KOPT-K1 (cell line): ENCODE data around the gene SAMD4B.

Source experiments
- H3K27ac ChIP-seq: fragments of 200-600 bp; sonication (generic); 2 replicates; pipeline ENCODE4 v1.5.1; 2016; ENCODE audit warnings: antibody characterized with exemption, mild to moderate bottlenecking, low read depth, low read length; ENCODE audit not compliant: poor library complexity, severe bottlenecking
- H3K36me3 ChIP-seq: fragments of 200-600 bp; sonication (generic); 2 replicates; pipeline ENCODE4 v1.5.1; 2017; ENCODE audit warnings: antibody characterized with exemption, mild to moderate bottlenecking, low read length, moderate library complexity; ENCODE audit not compliant: insufficient read depth
- H3K9me3 ChIP-seq: fragments of 200-600 bp; sonication (generic); 2 replicates; pipeline ENCODE4 v1.5.1; 2017; ENCODE audit warnings: antibody characterized with exemption, low read length, mild to moderate bottlenecking; ENCODE audit not compliant: insufficient read depth, poor library complexity, severe bottlenecking

SAMD4B gene

DNA sequence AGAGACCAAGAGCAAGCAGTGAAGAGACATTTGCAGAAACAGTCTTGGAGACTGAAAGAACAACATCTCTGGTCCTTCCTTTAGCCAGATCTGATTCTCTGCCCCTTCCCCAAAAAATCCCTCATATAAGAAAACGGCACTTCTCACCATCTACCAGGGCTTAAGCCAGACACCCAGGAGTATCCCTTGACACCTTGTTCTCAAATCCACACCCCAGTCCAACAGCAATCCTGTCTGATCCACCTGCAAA lies 68.5 kb downstream of the SAMD4B start:
- H3K27ac ChIP-seq, result peak overlapping the region; percentile 95
- no peaks in the 10 kb centered on the region for H3K9me3 ChIP-seq
- H3K36me3 ChIP-seq, result peaks cover 22% of the 10 kb centered on the region

DNA sequence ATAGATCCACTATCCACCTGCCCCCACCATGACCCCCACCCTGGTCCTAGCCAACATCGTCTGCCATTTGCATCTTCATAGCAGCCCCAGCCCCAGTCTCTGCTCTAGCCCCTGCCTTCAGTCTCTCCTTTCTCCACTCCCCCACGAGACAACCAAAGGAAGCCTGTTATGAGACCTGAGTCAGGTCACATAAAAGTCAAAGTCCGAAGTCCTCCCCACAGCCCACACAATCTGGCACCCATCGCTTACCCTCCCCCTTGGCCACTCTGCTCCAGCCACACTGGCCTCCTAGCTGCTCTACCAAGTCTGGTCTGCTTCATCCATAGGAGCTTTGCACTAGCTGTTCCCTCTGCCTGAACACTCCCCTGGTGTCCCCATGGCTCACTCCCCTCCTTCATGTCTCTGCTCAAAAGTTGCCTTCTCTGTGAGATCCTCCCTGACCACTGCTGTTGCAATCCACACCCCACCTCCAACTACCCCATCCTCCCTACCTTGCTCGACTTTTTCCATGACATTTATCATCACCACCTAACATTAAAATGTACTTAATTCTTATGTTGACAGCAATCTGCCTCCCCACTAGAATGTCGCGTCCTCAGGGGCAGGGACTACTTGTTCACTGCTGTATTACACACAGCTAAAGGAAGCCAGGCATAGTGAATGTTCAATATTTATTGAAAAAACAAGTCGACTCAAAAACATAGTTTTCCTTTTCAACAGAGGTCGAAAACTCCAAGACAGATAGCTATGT lies 69.0 kb downstream of the SAMD4B start:
- Histone ChIP-seq H3K36me3 (peaks cover 27% of the 10 kb centered on the region), H3K27ac (peak overlapping the region; percentile 95), H3K9me3 (no peaks in the 10 kb centered on the region)

DNA sequence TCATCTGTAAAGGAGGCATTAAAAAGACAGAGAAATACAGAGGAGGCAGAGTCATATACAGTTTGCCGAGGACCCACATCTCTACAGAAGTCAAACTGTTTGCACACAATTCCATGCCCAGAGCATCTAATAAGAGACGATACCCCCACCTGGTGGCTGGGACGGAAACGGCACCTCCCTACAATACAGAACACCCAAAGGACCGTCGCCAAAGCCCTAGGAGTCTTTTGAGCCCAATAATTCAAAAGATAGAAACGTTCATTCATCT lies 69.5 kb downstream of the SAMD4B start:
- Histone ChIP-seq H3K9me3 (no peaks in the 10 kb centered on the region), H3K27ac (peak overlapping the region; percentile 95), H3K36me3 (peaks cover 32% of the 10 kb centered on the region)

DNA sequence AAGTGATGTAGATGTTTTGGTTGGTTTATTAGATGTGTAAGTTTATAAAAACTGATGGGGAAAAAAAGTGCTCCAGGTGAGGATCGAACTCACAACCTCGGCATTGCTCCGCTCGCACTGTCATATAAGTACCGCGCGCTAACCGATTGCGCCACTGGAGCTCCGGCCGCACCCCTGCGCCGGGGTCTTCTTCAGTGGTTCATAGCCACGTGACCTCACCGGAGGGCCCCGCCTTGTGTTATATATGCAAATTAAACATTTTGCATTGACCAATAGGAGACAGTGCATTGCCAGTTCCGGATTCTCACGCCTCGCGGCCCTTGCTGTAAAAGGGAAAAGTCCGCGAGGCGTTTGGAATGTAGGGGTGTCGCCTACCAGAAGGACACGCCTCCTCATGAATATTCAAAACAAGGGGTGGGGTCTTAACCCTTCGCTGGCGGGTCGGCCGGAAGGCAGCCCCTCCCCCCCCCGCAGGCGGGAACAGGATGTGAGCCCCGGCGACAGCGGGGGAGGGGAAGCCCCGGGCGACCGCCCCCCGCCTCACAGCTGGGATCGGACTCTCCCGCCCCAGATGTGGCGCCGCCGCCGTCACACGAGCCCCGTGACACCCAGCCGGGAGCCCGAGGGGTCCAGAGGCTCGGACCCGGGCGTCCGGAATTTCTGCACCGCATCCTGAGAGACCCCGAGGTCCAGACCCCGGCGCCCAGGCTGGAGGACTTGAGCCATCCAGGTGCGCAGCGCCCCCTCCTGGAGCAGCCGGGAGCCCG lies 70.1 kb downstream of the SAMD4B start, which contains the start of gene PLEKHG2:
Gene PLEKHG2, plus strand, starts transcription at position 570 of the 767 bp plus-strand sequence. CDS start 1,418 bp downstream, outside the sequence.
- Histone ChIP-seq H3K36me3 (peaks cover 37% of the 10 kb centered on the region), H3K27ac (peak within 1 kb of the TSS; percentile 95), H3K9me3 (no peaks in the 10 kb centered on the region)

DNA sequence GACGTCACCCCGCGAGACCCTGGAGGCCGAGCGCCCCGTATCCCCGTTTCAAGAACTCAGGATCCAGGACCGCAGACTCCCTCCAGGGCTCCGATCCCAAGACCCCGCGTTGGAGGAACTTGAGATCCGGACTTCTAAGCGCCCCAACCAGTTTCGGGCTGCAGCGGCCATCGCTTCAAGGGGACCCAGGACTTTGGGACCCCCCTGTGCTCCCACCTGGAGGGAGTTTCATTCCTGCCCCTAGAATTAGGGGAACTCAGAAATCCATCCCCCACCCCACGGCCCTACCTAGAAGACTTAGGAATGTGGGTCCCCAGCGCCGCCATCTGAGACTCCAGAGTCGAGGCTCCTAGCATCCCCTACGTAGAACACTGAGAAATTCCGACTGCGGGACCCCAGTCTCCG lies 70.6 kb downstream of the SAMD4B start:
- peaks cover 40% of the 10 kb centered on the region for H3K36me3 ChIP-seq
- H3K27ac ChIP-seq, result peak overlapping the region; percentile 95
- no peaks in the 10 kb centered on the region for H3K9me3 ChIP-seq

DNA sequence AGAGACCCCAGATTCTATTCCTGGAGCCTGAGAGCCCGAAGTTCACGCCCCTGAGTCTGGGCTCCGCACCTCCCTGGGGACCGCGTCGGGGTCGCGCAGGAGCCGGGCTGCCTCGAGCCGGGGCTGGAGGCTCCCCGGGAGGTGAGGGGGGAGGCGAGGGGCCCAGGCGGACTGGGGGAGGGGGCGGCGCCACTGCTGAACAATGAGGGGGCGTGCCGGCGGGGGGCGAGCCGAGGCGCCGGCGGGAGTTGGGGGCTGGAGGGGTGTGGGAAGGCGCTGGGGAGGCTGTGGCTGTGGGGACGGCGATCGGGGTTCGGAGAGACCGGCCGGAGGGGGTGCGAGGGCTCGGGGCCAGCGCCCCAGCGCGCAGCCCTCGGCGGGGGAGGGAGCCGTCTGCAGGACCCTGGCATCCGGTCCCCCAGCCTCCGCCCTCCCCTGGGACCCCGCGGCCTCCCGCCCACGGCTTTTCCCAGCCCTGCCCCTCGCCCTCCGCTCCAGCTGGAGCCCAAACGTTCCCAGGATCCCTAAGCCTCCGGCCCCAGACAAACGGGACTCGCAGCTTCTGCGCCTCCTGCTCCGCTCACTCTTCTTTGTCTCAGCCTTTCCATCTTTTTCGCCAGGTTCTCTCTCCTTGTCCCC lies 71.2 kb downstream of the SAMD4B start:
- Histone ChIP-seq H3K36me3 (peaks cover 40% of the 10 kb centered on the region), H3K9me3 (no peaks in the 10 kb centered on the region), H3K27ac (peak overlapping the region; percentile 95)

DNA sequence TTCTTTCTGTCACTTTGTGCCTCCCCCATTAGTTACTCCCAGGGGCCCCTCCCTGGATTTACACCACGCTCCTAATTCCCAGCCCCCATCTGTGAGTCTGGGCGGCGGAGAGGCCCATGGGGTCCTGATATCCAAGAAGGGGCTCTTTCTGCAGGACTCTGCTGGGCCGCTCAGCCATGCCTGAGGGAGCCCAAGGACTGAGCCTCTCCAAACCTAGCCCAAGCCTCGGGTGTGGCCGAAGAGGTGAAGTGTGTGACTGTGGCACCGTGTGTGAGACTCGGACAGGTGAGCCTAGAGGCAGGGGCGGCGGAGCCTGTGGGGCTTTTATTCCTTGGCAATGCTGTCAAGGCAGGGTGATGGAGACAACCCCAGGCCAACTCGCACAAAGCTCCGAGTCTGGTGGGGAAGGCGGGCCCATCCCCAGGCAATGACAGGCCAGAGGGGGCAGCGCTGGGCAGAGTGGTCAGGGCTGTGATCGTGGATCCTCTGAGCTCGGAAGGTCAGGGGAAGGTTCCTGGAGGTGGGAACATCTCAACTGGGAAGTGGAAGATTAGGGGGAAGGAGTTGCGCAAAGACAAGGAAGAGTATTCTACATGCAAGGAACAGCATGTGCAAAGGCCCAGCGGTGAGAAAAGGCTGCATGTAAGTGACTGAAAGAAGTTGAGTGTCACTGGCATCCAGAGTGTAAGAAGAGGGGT lies 71.8 kb downstream of the SAMD4B start:
- Histone ChIP-seq H3K27ac (peak overlapping the region; percentile 95), H3K9me3 (no peaks in the 10 kb centered on the region), H3K36me3 (peaks cover 42% of the 10 kb centered on the region; the same call in 1 of the 2 replicates)

DNA sequence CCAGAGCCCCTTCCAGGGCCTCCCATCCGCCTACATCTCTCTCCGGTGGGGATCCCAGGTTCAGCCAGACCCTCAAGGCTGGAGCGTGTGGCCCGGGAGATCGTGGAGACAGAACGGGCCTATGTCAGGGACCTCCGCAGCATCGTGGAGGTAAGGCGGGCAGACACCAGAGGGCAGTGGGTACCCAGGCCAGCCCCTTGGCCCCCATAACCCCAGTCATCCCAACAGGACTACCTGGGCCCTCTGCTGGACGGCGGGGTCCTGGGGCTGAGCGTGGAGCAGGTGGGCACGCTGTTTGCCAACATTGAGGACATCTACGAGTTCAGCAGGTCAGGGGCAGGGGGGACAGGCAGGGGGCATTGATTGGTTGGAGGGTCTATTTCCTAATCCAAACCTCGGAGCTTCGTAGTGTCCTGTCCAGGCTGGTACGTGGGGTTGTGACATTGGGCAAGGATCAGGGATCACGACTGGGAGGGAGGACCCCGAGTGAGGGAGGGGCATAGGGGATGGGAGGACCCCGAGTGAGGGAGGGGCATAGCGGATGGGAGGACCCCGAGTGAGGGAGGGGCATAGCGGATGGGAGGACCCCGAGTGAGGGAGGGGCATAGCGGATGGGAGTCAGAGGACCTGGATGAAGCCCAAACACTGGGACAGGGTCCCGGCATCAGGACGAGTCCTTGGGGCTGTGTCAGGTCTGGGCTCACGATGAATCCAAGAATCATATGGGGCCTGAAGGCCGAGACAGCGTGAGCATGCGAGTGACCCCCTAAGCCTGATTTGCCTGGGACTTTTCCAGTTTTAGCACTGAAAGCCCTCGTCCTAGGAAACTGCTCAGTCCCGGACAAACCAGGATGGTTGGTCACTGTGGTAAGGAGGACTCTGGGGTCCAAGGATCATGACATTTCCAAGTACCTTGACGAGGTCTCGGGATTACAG lies 73.2 kb downstream of the SAMD4B start:
- peaks cover 50% of the 10 kb centered on the region; the same call in 1 of the 2 replicates for H3K36me3 ChIP-seq
- no peaks in the 10 kb centered on the region for H3K9me3 ChIP-seq
- H3K27ac ChIP-seq, result no peak overlapping the region

DNA sequence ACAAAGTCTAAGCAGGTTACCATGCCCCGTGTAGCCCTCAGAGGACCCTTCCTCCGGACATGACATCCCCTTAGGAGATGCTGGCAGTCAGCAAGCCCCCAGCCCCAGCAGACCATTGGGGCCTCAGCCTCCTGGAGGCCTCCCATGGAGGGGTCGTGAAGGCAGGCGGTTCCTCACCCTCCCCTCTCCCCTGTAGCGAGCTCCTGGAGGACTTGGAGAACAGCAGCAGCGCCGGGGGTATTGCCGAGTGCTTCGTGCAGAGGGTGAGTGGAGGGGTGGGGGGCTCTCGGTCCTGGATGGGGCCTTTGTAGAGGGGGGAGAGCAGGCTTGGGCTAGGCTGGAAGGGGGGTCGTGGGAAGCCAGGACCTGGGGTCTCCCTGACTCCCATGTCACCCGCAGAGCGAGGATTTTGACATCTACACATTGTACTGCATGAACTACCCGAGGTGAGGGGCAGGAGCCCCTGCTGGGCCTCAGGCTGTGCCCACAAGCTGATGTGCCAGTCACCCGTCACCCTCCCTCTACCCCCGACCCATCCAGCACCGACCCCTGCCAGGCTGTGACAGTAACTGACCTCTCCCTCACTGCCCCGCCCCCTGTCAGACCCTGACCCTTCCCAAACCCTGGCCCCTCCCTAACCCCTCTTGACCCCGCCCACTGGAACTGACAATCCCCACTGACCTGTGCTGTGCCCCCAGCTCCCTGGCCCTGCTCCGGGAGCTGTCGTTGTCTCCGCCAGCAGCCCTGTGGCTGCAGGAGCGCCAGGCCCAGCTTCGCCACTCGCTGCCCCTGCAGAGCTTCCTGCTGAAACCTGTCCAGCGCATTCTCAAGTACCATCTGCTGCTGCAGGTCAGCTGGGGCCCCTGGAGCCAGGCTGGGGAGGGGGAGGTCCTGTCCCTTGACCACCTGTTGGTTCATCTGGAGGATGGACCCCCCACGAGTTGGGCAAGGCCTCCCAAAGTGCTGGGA lies 74.2 kb downstream of the SAMD4B start:
- H3K27ac ChIP-seq, result no peak overlapping the region
- H3K9me3 ChIP-seq, result no peaks in the 10 kb centered on the region
- peaks cover 61% of the 10 kb centered on the region; the same call in 1 of the 2 replicates for H3K36me3 ChIP-seq

DNA sequence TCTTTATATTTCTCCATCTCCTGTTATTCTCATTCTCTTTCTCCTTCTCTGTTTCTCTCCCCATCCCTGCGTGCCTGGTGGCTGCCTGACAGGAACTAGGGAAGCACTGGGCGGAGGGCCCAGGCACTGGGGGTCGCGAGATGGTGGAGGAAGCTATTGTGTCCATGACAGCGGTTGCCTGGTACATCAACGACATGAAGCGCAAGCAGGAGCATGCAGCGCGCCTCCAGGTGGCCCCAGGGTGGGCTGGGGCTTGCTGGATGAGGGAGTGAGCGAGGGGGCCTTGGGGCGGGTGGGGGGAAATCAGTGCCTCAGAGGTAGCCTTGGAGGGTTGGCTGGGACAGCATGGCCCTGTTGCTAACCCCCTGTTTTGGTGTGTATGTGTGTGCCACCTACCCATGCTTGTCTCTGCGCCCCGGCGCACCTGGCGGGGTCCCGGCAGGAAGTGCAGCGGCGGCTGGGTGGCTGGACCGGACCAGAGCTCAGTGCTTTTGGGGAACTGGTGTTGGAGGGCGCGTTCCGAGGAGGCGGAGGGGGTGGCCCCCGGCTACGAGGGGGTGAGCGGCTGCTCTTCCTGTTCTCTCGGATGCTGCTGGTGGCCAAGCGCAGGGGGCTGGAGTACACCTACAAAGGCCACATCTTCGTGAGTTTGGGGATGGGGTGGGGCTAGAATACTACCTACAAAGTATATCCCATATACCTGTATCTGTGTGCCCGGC lies 75.4 kb downstream of the SAMD4B start:
- Histone ChIP-seq H3K27ac (no peak overlapping the region), H3K9me3 (no peaks in the 10 kb centered on the region), H3K36me3 (peaks cover 72% of the 10 kb centered on the region)

DNA sequence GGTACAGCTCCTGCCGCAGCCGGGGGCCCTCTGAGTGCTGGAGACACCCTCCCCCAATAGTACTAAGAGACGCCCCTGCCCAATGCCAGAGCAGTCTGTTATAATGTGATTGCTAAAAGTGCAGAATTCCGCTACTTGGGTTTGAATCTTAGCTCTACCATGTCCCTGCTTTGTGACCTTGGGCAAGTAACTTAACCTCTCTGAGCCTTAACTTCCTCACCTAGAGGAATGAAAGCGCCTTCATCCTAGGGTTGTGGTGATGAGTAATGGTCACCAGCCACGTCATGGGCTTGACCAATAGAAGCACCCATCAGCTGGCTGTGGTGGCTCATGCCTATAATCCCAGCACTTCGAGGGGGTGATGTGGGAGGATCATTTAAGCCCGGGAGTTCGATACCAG lies 76.8 kb downstream of the SAMD4B start:
- Histone ChIP-seq H3K9me3 (no peaks in the 10 kb centered on the region), H3K27ac (no peak overlapping the region), H3K36me3 (peaks cover 86% of the 10 kb centered on the region)

DNA sequence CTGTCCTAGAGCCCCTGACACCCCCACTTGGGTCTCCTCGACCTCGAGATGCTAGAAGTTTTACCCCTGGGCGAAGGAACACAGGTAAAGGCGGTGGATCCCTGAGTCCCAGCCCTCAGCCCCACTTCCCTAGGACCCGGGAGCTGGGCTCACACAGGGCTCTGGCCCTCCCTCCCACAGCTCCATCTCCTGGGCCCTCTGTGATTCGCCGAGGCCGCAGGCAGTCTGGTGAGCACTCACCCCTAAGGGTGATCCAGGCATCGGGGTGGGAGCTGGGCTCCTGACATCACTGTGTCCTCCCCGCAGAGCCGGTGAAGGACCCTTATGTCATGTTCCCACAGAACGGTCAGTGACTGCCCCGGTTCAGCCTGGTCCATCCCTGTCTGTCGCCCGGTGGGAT lies 78.5 kb downstream of the SAMD4B start:
- H3K9me3 ChIP-seq, result no peaks in the 10 kb centered on the region
- peaks cover 93% of the 10 kb centered on the region for H3K36me3 ChIP-seq
- no peak overlapping the region for H3K27ac ChIP-seq

DNA sequence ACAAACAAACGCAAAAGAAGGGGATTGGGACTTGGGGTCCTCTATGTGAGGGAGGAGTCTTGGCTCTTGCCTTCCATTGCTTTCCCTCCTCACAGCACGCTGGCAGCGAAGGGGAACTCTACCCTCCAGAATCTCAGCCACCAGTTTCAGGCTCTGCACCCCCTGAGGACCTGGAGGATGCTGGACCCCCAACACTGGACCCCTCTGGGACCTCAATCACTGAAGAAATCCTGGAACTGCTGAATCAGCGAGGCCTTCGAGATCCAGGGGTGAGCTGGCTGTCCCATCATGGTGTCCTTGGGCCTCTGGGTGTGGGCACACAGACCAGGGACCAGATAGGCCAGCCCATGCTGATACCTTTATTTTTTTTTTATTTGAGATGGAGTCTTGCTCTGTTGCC lies 79.8 kb downstream of the SAMD4B start:
- Histone ChIP-seq H3K9me3 (no peaks in the 10 kb centered on the region), H3K27ac (no peak overlapping the region)

More for the DNA sequence above, 79.8 kb downstream of the SAMD4B start:
- peaks cover 82% of the 10 kb centered on the region for H3K36me3 ChIP-seq
